Calu3 (cell line): ENCODE results near the gene ALDH9A1. TPM values are rescaled to one million over a fixed set of nuclear protein-coding genes. Genes with fewer than 3 reads are reported as not detected.
A peak's percentile ranks its signal among the peaks of the same experiment; 100 is the strongest.
"Not testable (repeated sequence)": the region's sequence is repeated elsewhere in the genome, so short reads cannot be mapped to it uniquely, and the experiment has no call there.

Source experiments
- BruUV-seq: library from RNA; stranded (reverse); fragments of 400-500 nt; replicated peaks from 2 replicates; lab custom pipeline; 2021; lab: Mats Ljungman, UMichigan
- CTCF ChIA-PET: fragments of 300-600 bp; sonication (Branson Sonifier 250); formaldehyde crosslinking; loops from one replicate; lab custom pipeline; 2022; ENCODE audit warnings: antibody characterized with exemption; lab: Charles Lee
- DNase-seq: peaks from one replicate; pipeline ENCODE4 v3.0.0; 2022
- H3K27ac Mint-ChIP-seq: one replicate; pipeline ENCODE4 v1.8.0; 2022; ENCODE audit warnings: mixed read lengths; ENCODE audit not compliant: unreplicated experiment
- H3K27me3 Mint-ChIP-seq: one replicate; pipeline ENCODE4 v1.8.0; 2022; ENCODE audit warnings: mixed read lengths; ENCODE audit not compliant: unreplicated experiment
- H3K36me3 Mint-ChIP-seq: one replicate; pipeline ENCODE4 v1.8.0; 2022; ENCODE audit warnings: mild to moderate bottlenecking, moderate library complexity, mixed read lengths; ENCODE audit not compliant: insufficient read depth, unreplicated experiment
- H3K4me1 Mint-ChIP-seq: one replicate; pipeline ENCODE4 v1.8.0; 2022; ENCODE audit warnings: mild to moderate bottlenecking, low read depth, mixed read lengths; ENCODE audit not compliant: unreplicated experiment
- H3K4me3 Mint-ChIP-seq: one replicate; pipeline ENCODE4 v1.8.0; 2022; ENCODE audit warnings: mild to moderate bottlenecking, low read depth, moderate library complexity, mixed read lengths; ENCODE audit not compliant: unreplicated experiment
- H3K9me3 Mint-ChIP-seq: one replicate; pipeline ENCODE4 v1.8.0; 2022; ENCODE audit warnings: low read depth, mixed read lengths; ENCODE audit not compliant: unreplicated experiment
- CTCF ChIP-seq: fragments of 200-600 bp; IDR thresholded peaks from one replicate; pipeline ENCODE4 v1.8.0; 2022; ENCODE audit warnings: antibody characterized with exemption; ENCODE audit not compliant: unreplicated experiment
- intact Hi-C: fragments of 100-400 bp; cut with micrococcal nuclease; formaldehyde crosslinking; loops from one replicate; pipeline ENCODE4 v1.10.0; 2022; ENCODE audit not compliant: unreplicated experiment
- total RNA-seq: library from RNA; stranded (reverse); gene quantifications from 2 replicates; pipeline ENCODE4 v1.2.3, GENCODE V29; 2022

The ALDH9A1 gene
- total RNA-seq, 1 experiment from 2014 or later: 57.0 TPM

DNA sequence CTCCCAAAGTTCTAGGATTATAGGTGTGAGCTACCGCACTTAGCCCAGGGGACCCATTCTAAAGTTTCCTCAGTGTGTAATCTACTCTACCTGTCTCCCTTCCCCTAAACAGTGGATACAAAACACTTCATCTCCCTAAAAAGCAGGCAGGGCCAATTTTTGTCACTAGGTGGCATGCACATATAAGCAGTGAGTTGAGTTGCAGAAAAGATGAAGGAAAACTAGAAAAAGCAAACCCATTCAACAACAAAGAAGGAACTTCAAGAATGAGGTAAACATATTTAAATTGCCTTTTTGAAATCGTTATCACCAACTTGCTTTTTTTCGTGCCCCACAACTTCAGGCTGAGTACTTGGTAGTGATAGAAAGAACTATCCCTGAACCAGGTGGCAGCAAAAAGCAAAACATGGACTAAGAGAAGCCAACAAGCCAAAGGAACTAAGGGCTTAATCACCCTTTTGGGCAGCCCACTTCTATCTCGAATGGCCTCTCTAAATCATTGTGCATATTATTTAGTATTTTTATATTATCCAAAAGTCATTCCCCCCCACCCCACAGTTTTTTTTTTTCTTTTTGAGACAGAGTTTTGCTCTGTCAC is 19.7 kb upstream of the ALDH9A1 start:
- no peaks in the 10 kb centered on the region for H3K27me3 Mint-ChIP-seq
- DNase-seq: peak; percentile 57
- CTCF ChIA-PET: interaction anchor here (0.6 to 0.7 kb wide), 4 partner anchors 119 to 1826 kb away, joined by 4 to 9 read pairs (median 6); no protein-coding TSS in a partner anchor
- intact Hi-C loops: loop anchor here (1.0 to 5.0 kb wide), 5 partner anchors 109 to 326 kb away; partner anchors contain the start of gene UCK2
- no peaks in the 10 kb centered on the region for H3K36me3 Mint-ChIP-seq
- no peak overlapping the region for H3K27ac Mint-ChIP-seq
- peak; percentile 43 for TF ChIP-seq CTCF
- peaks cover 4% of the 10 kb centered on the region for H3K9me3 Mint-ChIP-seq
- no peak overlapping the region for H3K4me3 Mint-ChIP-seq
- BruUV-seq: no TSS peak
- no peaks in the 10 kb centered on the region for H3K4me1 Mint-ChIP-seq

GRCh38 chr1:165716265-165717051 is 18.1 kb upstream of the ALDH9A1 start:
- CTCF ChIA-PET, H3K27ac Mint-ChIP-seq, H3K27me3 Mint-ChIP-seq, BruUV-seq, H3K9me3 Mint-ChIP-seq, H3K36me3 Mint-ChIP-seq, H3K4me1 Mint-ChIP-seq, DNase-seq, H3K4me3 Mint-ChIP-seq: not testable (repeated sequence)
- intact Hi-C loops: loop anchor here (5.0 kb wide), 3 partner anchors 111 to 324 kb away; partner anchors contain the start of gene UCK2

DNA sequence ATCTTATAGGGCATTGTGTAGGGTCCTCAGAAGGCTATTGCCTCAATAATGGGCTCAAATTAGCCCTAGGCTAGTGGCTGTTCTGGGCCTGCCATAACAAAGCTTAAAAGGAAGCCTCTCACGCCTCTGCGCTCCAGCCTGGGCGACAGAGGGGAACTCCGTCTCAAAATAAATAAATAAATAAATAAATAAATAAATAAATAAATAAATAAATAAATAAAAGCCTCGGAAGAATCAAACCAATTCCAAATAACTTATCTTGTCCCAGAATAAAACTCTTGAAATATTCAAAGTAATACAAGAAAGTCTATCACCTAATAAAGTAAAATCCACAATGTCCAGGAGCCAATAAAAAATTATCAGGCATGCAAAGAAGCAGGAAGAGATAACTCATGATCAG is 14.4 kb upstream of the ALDH9A1 start:
- no peak for TF ChIP-seq CTCF
- H3K9me3 Mint-ChIP-seq: peaks cover 5% of the 10 kb centered on the region
- no peak overlapping the region for H3K27ac Mint-ChIP-seq
- intact Hi-C loops: no loop called here
- no peaks in the 10 kb centered on the region for H3K36me3 Mint-ChIP-seq
- DNase-seq: no peak
- CTCF ChIA-PET: no interaction called here
- no peaks in the 10 kb centered on the region for H3K4me1 Mint-ChIP-seq
- H3K27me3 Mint-ChIP-seq: no peaks in the 10 kb centered on the region
- no peak overlapping the region for H3K4me3 Mint-ChIP-seq
- no TSS peak for BruUV-seq

DNA sequence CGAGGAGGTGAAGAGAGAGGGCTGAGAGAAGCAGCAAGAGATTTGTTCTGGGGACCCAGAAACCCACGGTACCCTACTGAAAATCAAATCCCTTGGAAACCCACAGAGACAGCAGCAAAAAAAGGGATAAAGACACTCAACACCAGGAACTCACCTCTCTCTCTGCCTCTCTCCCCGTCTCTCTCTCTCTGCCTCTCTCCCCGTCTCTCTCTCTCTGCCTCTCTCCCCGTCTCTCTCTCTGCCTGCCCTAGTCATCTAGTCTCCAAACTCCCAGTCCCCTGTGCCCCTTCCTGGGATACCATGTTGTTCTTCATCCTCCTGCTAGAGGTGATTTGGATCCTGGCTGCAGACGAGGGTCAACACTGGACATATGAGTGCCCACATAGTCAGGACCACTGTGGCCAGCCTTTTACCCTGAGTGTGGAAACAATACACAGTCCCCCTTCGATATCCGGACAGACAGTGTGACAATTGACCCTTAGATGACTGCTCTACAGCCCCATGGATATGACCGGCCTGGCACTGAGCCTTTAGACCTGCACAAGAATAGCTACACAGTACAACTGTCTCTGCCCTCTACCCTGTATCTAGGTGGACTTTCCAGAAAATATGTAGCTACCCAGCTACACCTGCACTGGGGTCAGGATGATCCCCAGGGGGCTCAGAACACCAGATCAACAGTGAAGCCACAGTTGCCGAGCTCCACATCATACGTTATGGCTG is 9.8 kb upstream of the ALDH9A1 start:
- no peak overlapping the region for H3K27ac Mint-ChIP-seq
- no peaks in the 10 kb centered on the region for H3K27me3 Mint-ChIP-seq
- DNase-seq: no peak
- no peaks in the 10 kb centered on the region for H3K36me3 Mint-ChIP-seq
- BruUV-seq: no TSS peak
- H3K4me1 Mint-ChIP-seq: no peaks in the 10 kb centered on the region
- H3K9me3 Mint-ChIP-seq: peaks cover 2% of the 10 kb centered on the region
- H3K4me3 Mint-ChIP-seq: no peak overlapping the region
- intact Hi-C loops: no loop called here
- CTCF ChIA-PET: no interaction called here
- no peak for TF ChIP-seq CTCF
